MG63 (cell line): ENCODE results near the gene MYO1F. TPM values are rescaled to one million over a fixed set of nuclear protein-coding genes. Genes with fewer than 3 reads are reported as not detected.
"Not testable (repeated sequence)": the region's sequence is repeated elsewhere in the genome, so short reads cannot be mapped to it uniquely, and the experiment has no call there.

Experiments
- DNase-seq: peaks from one replicate; pipeline ENCODE4 v3.0.0-alpha.2; 2020
- H3K27me3 ChIP-seq: fragments of 250-450 bp; sonication (Bioruptor Pico); 2 replicates; pipeline ENCODE4 v1.5.1; 2020; ENCODE audit warnings: mild to moderate bottlenecking, moderate library complexity
- H3K36me3 ChIP-seq: fragments of 250-450 bp; sonication (Bioruptor Pico); 2 replicates; pipeline ENCODE4 v1.5.1; 2020; ENCODE audit warnings: mild to moderate bottlenecking, moderate library complexity
- H3K4me3 ChIP-seq: fragments of 250-450 bp; sonication (Bioruptor Pico); 2 replicates; pipeline ENCODE4 v1.5.1; 2020; ENCODE audit warnings: mild to moderate bottlenecking, moderate library complexity
- H3K9me3 ChIP-seq: fragments of 250-450 bp; sonication (Bioruptor Pico); 2 replicates; pipeline ENCODE4 v1.5.1; 2020; ENCODE audit warnings: mild to moderate bottlenecking, moderate library complexity
- total RNA-seq: library from RNA; depleted of rRNA; stranded (reverse); fragments of >200 nt; shearing (Covaris generic); gene quantifications from 2 replicates; pipeline ENCODE4 v1.2.3, GENCODE V29; 2014; ENCODE audit warnings: low replicate concordance

Gene MYO1F
- total RNA-seq, 1 experiment from 2014 or later, result not detected

DNA sequence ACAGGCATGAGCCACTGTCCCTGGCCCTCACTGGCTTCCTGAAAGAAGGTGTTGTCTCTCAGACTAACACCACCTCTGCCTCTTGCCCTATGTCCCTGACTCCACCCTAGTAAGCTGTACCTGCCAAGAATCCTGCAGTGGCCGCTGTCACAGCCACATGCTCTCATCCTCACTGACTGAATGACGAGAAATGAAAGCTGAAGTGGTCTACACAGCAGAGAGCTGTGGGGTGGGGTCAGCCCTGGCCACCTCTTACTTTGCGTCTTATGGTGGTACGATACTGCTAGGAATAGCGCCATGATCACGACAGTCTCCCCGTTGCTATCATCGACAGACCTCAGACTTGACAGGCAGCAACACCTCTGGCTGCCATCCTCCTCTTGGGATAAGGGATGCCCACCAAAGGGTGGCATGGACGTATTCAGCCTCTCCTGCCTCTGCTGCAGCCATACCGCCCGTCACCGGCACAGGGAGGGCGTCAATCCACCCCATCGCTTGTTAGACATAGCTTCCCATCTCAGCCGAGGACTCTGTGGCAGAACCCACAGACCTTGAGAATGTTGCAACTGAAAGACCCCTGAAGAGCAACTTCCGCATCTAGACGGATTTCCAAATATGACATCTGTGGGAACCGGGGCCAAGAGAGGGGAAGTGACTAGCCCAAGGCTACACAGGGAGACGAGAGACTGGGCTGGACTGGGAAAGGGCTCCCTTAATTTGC is 809 bp downstream of the MYO1F start:
- Histone ChIP-seq H3K9me3 (no peaks in the 10 kb centered on the region), H3K27me3 (peaks cover 10% of the 10 kb centered on the region), H3K4me3 (no peak overlapping the region), H3K36me3 (no peaks in the 10 kb centered on the region)
- DNase-seq, result no peak

DNA sequence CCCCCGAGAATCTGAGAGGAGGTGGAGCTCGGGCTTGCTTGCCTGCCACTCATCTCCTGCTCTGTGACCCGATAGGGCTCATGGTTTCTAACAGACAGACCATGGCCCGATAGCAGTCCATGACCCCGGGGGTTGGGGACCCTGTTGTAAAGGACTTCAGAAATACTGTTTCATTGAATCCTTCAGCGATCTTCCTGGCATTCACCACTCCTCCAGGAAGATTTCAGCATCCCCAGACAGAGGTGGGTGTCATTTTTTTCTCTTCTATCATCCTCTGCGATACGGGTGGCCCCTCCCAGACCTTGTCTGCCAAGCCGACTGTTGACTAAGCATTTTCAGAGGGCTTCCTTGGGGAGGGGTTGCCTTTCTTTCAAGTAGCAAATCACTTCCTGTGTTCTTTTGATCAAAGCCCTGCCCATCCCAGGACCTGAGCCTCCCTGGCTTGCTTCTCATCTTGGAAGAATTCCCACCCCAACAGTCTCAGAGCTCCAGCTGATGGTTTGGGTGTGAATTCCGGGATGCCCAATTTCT is 1.7 kb downstream of the MYO1F start:
- Histone ChIP-seq H3K27me3 (peaks cover 10% of the 10 kb centered on the region), H3K9me3 (no peaks in the 10 kb centered on the region), H3K4me3 (no peak overlapping the region), H3K36me3 (no peaks in the 10 kb centered on the region)
- DNase-seq, result peak; percentile 76

DNA sequence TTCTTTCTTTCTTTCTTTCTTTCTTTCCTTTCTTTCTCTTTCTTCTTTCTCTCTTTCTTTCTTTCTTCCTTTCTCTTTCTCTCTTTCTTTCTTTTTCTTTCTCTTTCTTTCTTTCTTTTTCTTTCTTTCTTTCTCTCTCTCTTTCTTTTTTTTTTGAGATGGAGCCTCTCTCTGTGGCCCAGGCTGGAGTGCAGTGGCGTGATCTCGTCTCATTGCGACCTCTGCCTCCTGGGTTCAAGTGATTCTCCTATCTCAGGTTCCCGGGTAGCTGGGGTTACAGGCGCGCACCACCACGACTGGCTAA is 2.7 kb downstream of the MYO1F start:
- H3K4me3 ChIP-seq, DNase-seq, H3K9me3 ChIP-seq, H3K27me3 ChIP-seq, H3K36me3 ChIP-seq: not testable (repeated sequence)

DNA sequence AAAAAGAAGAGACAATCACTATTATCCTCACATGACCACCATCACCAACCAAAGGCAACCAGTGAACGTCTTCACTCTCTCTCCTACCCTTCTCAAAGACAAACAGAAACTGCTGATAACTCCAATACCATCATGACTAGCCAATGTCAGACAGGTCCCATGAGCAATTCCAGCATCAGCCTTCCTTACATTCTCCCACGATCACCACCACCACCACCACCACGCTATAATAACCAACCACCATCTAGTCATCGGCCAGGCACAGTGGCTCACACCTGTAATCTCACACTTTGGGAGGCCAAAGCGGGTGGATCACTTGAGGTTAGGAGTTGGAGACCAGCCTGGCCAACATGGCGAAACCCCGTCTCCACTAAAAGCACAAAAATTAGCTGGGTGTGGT is 3.9 kb downstream of the MYO1F start:
- H3K9me3 ChIP-seq, result no peaks in the 10 kb centered on the region
- no peak overlapping the region for H3K4me3 ChIP-seq
- H3K27me3 ChIP-seq, result peaks cover 5% of the 10 kb centered on the region
- no peaks in the 10 kb centered on the region for H3K36me3 ChIP-seq
- no peak for DNase-seq

DNA sequence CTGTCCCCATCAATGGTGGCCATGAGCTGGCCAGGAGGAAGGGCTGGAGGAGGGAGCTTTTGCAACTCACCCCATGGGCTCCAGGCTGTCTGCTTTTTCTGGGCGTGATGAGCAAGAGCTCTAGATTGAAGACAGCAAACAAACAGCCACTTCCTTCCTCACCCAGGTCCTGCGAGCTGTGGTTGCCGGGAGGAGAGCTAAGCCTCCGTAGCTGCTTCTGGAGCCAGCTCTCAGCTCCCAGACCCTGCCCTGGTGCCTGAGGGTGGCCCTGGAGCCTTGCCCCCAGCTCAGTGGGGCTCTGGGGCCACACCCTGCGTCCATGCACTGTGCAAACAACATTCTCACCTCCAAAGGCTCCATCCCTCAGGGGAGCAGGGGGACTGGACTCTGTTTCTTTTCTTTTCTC is 6.2 kb downstream of the MYO1F start:
- no peak overlapping the region for H3K4me3 ChIP-seq
- peak; percentile 87 for DNase-seq
- no peaks in the 10 kb centered on the region for H3K27me3 ChIP-seq
- H3K9me3 ChIP-seq, result no peaks in the 10 kb centered on the region
- no peaks in the 10 kb centered on the region for H3K36me3 ChIP-seq

DNA sequence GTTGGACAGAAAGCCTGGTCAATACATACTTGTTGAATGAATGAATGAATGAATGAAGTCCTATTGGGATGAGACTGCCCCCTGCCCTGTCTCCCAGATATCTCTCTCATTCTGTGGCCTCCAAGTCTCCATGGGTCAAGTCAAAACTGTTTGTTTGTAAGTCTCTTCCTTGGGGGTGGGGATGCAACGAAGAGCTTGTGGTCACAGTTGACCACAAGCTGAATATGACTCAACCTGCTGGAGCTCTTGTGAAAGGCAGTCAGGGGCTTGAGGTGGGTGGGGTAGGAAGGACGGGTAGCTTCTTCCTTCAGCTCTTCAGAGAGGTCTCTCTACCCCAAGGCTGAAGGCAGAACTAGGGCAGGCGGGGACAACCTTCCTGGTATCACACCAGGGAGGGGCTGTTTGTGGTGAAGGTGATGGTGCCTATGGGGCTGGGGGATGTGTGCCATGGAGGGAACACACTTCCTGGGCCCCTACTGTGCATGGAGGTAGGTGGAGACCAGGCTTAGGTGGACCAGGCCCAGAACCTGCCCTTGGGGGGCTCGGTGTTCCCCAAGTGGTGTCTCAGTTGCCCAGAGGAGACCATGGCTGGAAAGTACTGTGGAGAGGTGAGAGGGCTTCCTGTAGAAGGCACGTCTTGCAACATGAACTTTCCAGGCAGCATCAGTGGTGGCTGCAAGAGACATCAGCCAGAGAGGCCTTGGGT is 8.0 kb downstream of the MYO1F start:
- Histone ChIP-seq H3K4me3 (no peak overlapping the region), H3K27me3 (no peaks in the 10 kb centered on the region), H3K9me3 (no peaks in the 10 kb centered on the region), H3K36me3 (no peaks in the 10 kb centered on the region)
- peak; percentile 89 for DNase-seq

DNA sequence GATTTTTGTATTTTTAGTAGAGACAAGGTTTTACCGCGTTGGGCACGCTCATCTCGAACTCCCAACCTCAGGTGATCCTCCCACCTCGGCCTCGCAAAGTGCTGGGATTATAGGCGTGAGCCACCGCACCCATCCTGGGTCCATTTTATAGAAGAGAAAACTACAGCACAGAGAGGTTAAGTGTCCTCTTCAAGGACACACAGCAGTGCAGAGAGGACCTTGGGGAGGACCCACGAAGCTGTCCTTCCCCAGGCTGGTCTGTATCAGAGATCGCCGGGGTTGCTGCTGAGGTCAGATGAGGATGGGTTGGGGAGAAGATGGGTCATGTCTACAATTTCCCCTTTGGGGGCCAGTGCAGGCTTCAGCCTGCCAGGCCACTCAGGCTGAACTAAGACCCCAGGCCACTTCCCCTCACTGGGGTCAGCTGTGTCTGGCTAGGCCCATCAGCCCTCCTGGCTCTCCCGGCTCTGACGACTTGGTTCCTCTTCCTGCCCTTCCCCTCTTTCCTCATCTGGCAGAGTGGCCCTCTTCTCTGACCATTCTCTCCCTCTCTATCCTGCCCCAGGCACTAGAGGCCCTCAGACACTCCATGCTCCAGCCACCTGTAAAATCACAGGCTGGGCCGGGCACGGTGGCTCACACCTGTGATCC is 9.6 kb downstream of the MYO1F start:
- DNase-seq, result no peak
- no peaks in the 10 kb centered on the region for H3K36me3 ChIP-seq
- no peaks in the 10 kb centered on the region for H3K27me3 ChIP-seq
- no peak overlapping the region for H3K4me3 ChIP-seq
- H3K9me3 ChIP-seq, result no peaks in the 10 kb centered on the region

DNA sequence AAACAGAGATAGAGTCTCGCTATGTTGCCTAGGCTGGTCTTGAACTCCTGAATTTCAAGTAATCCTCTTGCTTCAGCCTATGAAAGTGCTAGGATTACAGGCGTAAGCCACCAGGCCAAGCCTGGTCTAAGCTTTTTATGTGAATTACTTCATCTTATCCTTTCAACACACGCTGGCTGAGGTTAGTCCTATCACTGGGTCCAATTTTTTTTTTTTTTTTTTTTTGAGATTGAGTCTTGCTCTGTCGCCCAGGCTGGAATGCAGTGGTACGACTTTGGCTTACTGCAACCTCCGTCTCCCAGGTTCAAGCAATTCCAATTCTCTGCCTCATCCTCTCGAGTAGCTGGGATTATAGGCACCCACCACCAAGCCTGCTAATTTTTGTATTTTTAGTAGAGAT is 10.4 kb downstream of the MYO1F start:
- no peak for DNase-seq

DNA sequence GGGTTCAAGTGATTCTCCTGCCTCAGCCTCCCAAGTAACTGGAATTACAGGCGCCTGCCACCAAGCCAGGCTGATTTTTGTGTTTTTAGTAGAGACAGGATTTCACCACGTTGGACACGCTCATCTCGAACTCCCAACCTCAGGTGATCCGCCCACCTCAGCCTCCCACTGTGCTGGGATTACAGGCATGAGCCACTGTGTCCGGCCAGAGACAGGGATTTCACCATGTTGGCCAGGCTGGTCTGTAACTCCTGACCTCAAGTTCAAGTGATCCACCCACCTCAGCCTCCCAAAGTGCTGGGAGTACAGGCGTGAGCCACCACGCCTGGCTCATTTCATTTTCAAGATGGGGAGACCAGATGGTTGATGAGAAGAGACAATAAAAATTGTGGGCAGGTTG is 12.4 kb downstream of the MYO1F start:
- not testable (repeated sequence) for H3K9me3 ChIP-seq, H3K36me3 ChIP-seq, DNase-seq, H3K4me3 ChIP-seq, H3K27me3 ChIP-seq

More for the DNA sequence above, 10.4 kb downstream of the MYO1F start:
- no peak overlapping the region for H3K4me3 ChIP-seq
- no peaks in the 10 kb centered on the region for H3K36me3 ChIP-seq
- no peaks in the 10 kb centered on the region for H3K27me3 ChIP-seq
- H3K9me3 ChIP-seq, result no peaks in the 10 kb centered on the region

DNA sequence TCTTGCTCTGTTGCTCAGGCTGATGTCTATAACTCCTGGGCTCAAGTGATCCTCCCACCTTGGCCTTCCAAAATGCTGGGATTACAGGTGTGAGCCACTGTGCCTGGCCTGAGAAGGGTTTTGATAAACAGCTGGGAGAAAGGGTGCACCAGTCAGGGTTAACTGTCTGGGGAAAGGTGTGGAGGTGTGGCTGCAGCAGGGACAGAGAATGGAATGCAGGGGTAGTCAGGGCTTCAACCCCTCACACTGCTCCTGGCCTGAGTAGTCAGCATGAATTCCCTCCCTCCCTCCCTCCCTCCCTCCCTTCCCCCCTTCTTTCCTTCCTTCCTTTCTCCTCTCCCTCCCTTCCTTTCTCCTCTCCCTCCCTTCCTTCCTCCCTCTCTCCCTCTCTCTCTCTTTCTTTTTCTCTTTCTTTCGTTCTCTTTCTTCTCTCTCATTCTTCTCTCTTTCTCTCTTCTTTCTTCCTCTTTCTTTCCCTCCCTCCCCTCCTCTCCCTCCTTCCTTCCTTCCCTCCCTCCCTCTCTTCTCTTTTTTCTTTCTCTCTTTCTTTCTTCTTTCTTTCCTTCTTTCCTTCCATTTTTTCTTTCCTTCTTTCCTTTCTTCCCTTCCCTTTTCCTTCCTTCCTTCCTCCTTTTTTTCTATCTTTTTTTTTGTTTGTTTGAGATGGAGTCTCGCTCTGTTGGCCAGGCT is 16.0 kb downstream of the MYO1F start:
- no peaks in the 10 kb centered on the region for H3K9me3 ChIP-seq
- DNase-seq, result no peak
- H3K4me3 ChIP-seq, result no peak overlapping the region
- H3K27me3 ChIP-seq, result 0 out of 2 replicates have a peak, but pooled peaks cover 3% of the 10 kb centered on the region
- no peaks in the 10 kb centered on the region for H3K36me3 ChIP-seq

DNA sequence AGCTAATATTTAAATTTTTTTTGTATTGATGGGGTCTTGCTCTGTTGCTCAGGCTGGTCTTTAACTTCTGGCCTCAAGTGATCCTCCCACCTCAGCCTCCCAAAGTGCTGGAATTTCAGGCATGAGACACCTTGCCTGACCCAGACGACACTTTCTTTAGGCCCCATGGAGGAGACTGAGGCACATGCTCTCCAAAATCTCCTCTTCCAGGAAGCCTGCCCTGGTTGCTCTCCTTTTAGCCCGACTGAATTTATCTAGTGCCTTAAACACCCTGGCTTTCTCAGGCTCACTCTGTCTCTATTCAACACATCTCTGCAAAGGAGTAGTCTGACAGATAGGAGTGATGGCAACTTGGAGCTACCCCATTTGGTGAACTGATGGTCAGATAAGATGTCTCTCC is 18.9 kb downstream of the MYO1F start:
- Histone ChIP-seq H3K4me3 (no peak overlapping the region), H3K9me3 (no peaks in the 10 kb centered on the region), H3K36me3 (no peaks in the 10 kb centered on the region), H3K27me3 (0 out of 2 replicates have a peak, but pooled peaks cover 3% of the 10 kb centered on the region)
- DNase-seq, result no peak

DNA sequence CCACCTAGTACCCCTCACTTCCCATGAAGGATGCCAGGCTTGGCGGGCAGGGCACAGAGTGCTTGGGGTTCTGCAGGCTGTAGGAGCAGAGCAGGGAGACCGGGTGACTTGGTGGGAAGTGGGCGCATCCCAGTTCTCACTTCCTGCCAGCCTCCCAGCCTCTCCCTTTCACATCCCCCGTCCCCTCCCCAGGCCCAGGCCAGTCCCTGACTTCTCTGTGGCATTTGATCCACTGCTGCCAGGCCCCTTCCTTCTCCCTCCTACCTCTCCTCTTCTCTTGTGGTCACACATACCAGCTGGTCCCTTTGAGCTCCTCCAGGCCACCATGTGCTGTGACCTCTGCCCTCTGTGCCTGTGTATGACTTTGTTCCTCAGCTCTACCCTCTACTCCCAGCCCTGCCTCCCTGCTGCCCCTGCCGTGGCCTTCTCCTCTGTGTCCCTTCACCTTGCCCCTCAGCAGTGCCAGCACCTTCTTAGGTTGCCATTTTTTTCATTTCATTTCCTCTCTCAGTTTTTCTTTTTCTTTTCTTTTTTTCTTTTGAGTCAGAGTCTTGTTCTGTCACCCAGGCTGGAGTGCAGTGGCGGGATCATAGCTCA is 19.5 kb downstream of the MYO1F start:
- H3K36me3 ChIP-seq, result no peaks in the 10 kb centered on the region
- no peak for DNase-seq
- 0 out of 2 replicates have a peak, but pooled peaks cover 3% of the 10 kb centered on the region for H3K27me3 ChIP-seq
- no peaks in the 10 kb centered on the region for H3K9me3 ChIP-seq
- no peak overlapping the region for H3K4me3 ChIP-seq

DNA sequence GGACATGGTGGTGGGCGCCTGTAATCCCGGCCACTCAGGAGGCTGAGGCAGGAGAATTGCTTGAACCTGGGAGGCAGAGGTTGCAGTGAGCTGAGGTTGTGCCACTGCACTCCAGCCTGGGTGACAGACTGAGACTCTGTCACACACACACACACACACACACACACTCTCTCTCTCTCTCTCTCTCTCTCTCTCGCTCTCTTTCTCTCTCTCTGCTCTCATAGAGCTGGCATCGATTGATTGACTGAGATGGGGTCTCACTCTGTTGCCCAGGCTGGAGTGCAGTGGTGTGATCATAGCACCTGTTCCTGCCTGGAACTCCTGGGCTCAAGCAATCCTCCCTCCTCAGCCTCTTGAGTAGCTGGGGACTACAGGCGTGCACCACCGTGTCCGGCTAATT is 23.5 kb downstream of the MYO1F start:
- H3K36me3 ChIP-seq, H3K9me3 ChIP-seq, H3K27me3 ChIP-seq, DNase-seq, H3K4me3 ChIP-seq: not testable (repeated sequence)

DNA sequence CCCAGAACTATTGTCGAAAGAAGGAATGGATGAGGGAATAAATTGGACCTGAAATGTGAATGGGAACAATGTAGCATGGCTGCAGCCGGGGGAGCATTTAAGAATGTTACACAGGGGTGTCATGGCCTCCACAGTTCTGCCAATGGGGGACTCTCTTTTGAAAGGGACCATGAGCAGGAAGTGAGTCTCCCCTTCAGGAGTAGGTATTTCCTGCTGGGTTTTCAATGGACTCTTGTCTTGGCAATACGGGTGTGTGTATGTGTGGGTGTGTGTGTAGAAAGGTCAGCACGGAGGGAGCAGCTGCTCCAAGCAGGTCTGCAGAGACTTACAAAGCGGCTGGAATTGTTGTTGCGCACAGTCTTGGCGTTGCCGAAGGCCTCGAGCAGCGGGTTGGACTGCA is 24.4 kb downstream of the MYO1F start:
- H3K4me3 ChIP-seq, result no peak overlapping the region
- peak; percentile 38 for DNase-seq
- 0 out of 2 replicates have a peak, but pooled peaks cover 3% of the 10 kb centered on the region for H3K27me3 ChIP-seq
- H3K36me3 ChIP-seq, result no peaks in the 10 kb centered on the region
- H3K9me3 ChIP-seq, result no peaks in the 10 kb centered on the region

DNA sequence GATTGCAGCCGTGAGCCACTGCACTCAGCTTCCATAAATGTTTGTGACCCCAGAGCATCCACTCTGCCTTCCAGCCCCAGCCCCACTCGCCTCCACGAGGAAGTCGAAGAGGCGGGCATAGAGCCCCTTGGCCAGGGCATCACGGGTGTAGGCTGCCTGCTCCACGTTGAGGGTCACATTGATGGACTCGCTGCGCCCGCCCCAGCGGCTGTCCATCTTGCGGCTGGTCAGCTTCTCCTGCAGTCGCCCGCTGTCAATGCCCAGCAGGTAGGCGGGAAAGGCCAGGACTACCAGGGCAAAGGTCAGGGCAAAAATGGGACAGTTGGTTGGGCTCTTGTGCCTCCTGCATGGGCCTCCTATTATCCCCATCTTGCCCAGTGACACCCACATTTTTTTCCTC is 27.2 kb downstream of the MYO1F start:
- no peaks in the 10 kb centered on the region for H3K36me3 ChIP-seq
- DNase-seq, result no peak
- H3K27me3 ChIP-seq, result no peaks in the 10 kb centered on the region
- H3K4me3 ChIP-seq, result no peak overlapping the region
- no peaks in the 10 kb centered on the region for H3K9me3 ChIP-seq

DNA sequence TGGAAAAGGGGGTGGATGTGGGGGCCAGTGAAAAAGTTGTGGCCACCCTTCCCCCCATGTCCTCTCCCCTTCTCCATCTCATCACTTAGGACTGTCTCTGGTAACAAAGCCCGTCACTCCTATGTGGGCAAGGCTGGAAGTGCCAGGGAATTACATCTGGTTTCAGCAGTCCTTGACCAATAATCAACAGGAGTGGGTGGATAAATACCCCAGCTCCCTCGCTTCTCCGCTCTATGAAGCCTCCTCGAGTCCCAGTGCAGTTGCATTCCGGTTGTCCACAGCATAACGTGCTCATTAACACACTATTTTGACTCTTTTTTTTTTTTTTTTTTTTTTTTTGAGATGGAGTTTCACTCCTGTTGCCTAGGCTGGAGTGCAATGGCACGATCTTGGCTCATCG is 31.5 kb downstream of the MYO1F start:
- no peaks in the 10 kb centered on the region for H3K9me3 ChIP-seq
- H3K36me3 ChIP-seq, result no peaks in the 10 kb centered on the region
- H3K27me3 ChIP-seq, result no peaks in the 10 kb centered on the region
- H3K4me3 ChIP-seq, result no peak overlapping the region
- no peak for DNase-seq

DNA sequence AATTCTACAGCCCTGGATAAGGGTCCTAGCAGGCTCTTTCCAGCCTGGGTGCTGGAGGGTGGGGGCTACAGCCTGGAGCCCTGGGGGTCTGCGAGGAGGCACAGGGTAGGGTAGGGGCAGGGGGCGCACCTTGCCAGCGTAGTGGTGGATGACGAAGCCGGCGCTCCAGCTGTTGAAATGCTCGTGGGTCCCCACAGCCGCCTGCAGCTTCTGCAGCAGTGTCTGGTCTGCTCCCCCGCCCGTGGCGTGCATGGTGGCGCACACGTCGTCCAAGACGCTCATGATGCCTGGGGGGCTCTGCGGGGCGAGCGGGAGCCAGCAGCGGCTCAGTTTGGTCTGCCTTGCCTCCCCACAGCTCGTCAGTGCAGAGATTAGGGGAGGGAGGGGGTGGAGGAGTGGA is 33.1 kb downstream of the MYO1F start:
- H3K4me3 ChIP-seq, result no peak overlapping the region
- no peak for DNase-seq
- H3K36me3 ChIP-seq, result no peaks in the 10 kb centered on the region
- no peaks in the 10 kb centered on the region; the same call in 1 of the 2 replicates for H3K27me3 ChIP-seq
- H3K9me3 ChIP-seq, result no peaks in the 10 kb centered on the region
